Hematopoietic multipotent progenitor cell treated with erythropoietin and hydrocortisone succinate and interleukin-3 and kit ligand, for 6 days (in vitro differentiated cells): ENCODE measurements around the gene SLC12A6.
"Not testable (repeated sequence)": the region's sequence is repeated elsewhere in the genome, so short reads cannot be mapped to it uniquely, and the experiment has no call there.

Source experiments
- DNase-seq: peaks from one replicate; pipeline ENCODE4 v3.0.0-alpha.2; 2015

The SLC12A6 gene

GRCh38 chr15:34355241-34355640, 17.7 kb upstream of the SLC12A6 start:
- DNase-seq: no peak

GRCh38 chr15:34354286-34354685, 16.7 kb upstream of the SLC12A6 start:
- DNase-seq: no peak

GRCh38 chr15:34353627-34354026, 16.0 kb upstream of the SLC12A6 start:
- DNase-seq: no peak

- not testable (repeated sequence) for DNase-seq
Measured at GRCh38 chr15:34352996-34353395, 15.4 kb upstream of the SLC12A6 start.

GRCh38 chr15:34349769-34350168, 12.2 kb upstream of the SLC12A6 start:
- DNase-seq: no peak

GRCh38 chr15:34348735-34349300, 11.2 kb upstream of the SLC12A6 start:
- peak; percentile 37 for DNase-seq

GRCh38 chr15:34347951-34348638, 10.5 kb upstream of the SLC12A6 start:
- DNase-seq: no peak

GRCh38 chr15:34342737-34343575, 5.4 kb upstream of the SLC12A6 start, which contains the start of the genes NOP10 and NUTM1:
Gene NOP10 (minus strand): TSS chr15:34343136. CDS start chr15:34343073, 63 bp downstream.
Gene NUTM1 (plus strand): TSS chr15:34343315. CDS start chr15:34343697, 382 bp downstream.
- DNase-seq: peak; percentile 97

GRCh38 chr15:34342213-34342736, 4.7 kb upstream of the SLC12A6 start:
- peak; percentile 30 for DNase-seq

- peak; percentile 73 for DNase-seq
Measured at GRCh38 chr15:34341381-34342212, 4.0 kb upstream of the SLC12A6 start.

GRCh38 chr15:34339946-34340345, 2.4 kb upstream of the SLC12A6 start:
- no peak for DNase-seq

- DNase-seq: no peak
Measured at GRCh38 chr15:34338347-34338746, 766 bp upstream of the SLC12A6 start.

- peak; percentile 58 for DNase-seq
Measured at GRCh38 chr15:34336991-34337556, 507 bp downstream of the SLC12A6 start.

- peak; percentile 63 for DNase-seq
Measured at GRCh38 chr15:34336231-34336990, 1.2 kb downstream of the SLC12A6 start.

GRCh38 chr15:34335176-34336032, 2.2 kb downstream of the SLC12A6 start:
- DNase-seq: peak; percentile 71

GRCh38 chr15:34334672-34335071, 2.9 kb downstream of the SLC12A6 start:
- DNase-seq: peak; percentile 54

GRCh38 chr15:34332553-34333120, 4.9 kb downstream of the SLC12A6 start:
- DNase-seq: peak; percentile 61

GRCh38 chr15:34331809-34332208, 5.8 kb downstream of the SLC12A6 start:
- peak; percentile 95 for DNase-seq

- DNase-seq: no peak
Measured at GRCh38 chr15:34330279-34330678, 7.3 kb downstream of the SLC12A6 start.

GRCh38 chr15:34329006-34329405, 8.6 kb downstream of the SLC12A6 start:
- DNase-seq: peak; percentile 30
